Lower lobe of right lung (tissue), 2 donors: Measurements from ENCODE around the gene MRTFA. TPM values are rescaled to one million over a fixed set of nuclear protein-coding genes. Genes with fewer than 3 reads are reported as not detected.

ENCODE experiments used
- ATAC-seq, 2 donors: fragments of 200-7000 bp; cut with Tn5 transposase; one replicate each; pipeline ENCODE4 v1.9.1; 2020 to 2022; ENCODE audit warnings: mild to moderate bottlenecking in 2 of 2, moderate library complexity in 2 of 2
- DNase-seq: peaks from one replicate; pipeline ENCODE4 v3.0.0-alpha.2; 2020
- H3K27ac ChIP-seq: fragments of 200-600 bp; one replicate; pipeline ENCODE4 v1.8.0; 2022
- H3K27me3 ChIP-seq: fragments of 200-600 bp; one replicate; pipeline ENCODE4 v1.8.0; 2022; ENCODE audit warnings: low read depth
- H3K36me3 ChIP-seq: fragments of 200-600 bp; one replicate; pipeline ENCODE4 v1.8.0; 2022; ENCODE audit warnings: mild to moderate bottlenecking
- H3K4me1 ChIP-seq: fragments of 200-600 bp; one replicate; pipeline ENCODE4 v1.8.0; 2022
- H3K4me3 ChIP-seq: fragments of 200-600 bp; one replicate; pipeline ENCODE4 v1.8.0; 2022; ENCODE audit warnings: mild to moderate bottlenecking
- H3K9me3 ChIP-seq: fragments of 200-600 bp; one replicate; pipeline ENCODE4 v1.8.0; 2022
- CTCF ChIP-seq: fragments of 200-600 bp; IDR thresholded peaks from one replicate; pipeline ENCODE4 v1.8.0; 2022; ENCODE audit warnings: antibody characterized with exemption, mild to moderate bottlenecking
- intact Hi-C: fragments of 100-400 bp; cut with DNase I; formaldehyde crosslinking; loops from one replicate; pipeline ENCODE4 v1.11.0; 2022
- total RNA-seq: library from RNA; stranded (reverse); fragmentation: NEBNext Ultra II Directional; extraction: Animal tissue kit (Norgen Biotek cat#: 25700); gene quantifications from one replicate; pipeline ENCODE4 v1.2.1, GENCODE V29; 2021
- donor health status: DM: no; HTN: yes; CAD: no; lungs with severe emphysema.

MRTFA gene
- total RNA-seq, 1 donor from 2014 or later, result 54.2 TPM

GRCh38 chr22:40449676-40450035 lies 186.9 kb downstream of the MRTFA start:
- ATAC-seq, result no peak

DNA sequence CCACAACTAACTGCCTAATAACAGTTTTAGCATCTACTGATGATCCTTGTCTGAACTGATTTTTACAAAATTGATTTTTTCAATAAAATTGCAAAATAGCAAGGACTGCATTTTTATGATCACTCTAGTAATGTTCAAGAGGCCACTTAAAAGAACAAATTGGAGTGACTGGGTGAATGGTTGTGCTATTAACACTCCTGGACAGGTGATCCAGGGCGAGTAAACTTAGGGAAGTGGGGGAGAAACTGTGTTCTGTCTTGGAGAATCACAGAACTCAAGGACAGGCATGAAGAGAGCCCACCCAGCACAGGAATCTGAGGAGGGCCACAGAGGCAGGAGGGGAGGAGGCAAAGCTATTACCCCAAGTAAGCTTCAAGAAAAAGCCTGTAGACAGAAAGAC lies 190.3 kb downstream of the MRTFA start:
- TF ChIP-seq CTCF, result no peak
- intact Hi-C loops, result no loop called here
- no peak for DNase-seq
- H3K4me1 ChIP-seq, result peaks cover 73% of the 10 kb centered on the region
- H3K27ac ChIP-seq, result no peak overlapping the region
- peak in 1 of 2 donors; percentile 60 for ATAC-seq
- H3K36me3 ChIP-seq, result no peaks in the 10 kb centered on the region
- no peaks in the 10 kb centered on the region for H3K9me3 ChIP-seq
- no peak overlapping the region for H3K4me3 ChIP-seq
- H3K27me3 ChIP-seq, result no peaks in the 10 kb centered on the region

More at GRCh38 chr22:40449676-40450035, 186.9 kb downstream of the MRTFA start:
- intact Hi-C loops, result no loop called here
- Histone ChIP-seq H3K9me3 (no peaks in the 10 kb centered on the region), H3K36me3 (no peaks in the 10 kb centered on the region), H3K4me1 (peaks cover 80% of the 10 kb centered on the region), H3K27ac (no peak overlapping the region), H3K27me3 (no peaks in the 10 kb centered on the region), H3K4me3 (no peak overlapping the region)
- DNase-seq, result no peak
- TF ChIP-seq CTCF, result no peak

DNA sequence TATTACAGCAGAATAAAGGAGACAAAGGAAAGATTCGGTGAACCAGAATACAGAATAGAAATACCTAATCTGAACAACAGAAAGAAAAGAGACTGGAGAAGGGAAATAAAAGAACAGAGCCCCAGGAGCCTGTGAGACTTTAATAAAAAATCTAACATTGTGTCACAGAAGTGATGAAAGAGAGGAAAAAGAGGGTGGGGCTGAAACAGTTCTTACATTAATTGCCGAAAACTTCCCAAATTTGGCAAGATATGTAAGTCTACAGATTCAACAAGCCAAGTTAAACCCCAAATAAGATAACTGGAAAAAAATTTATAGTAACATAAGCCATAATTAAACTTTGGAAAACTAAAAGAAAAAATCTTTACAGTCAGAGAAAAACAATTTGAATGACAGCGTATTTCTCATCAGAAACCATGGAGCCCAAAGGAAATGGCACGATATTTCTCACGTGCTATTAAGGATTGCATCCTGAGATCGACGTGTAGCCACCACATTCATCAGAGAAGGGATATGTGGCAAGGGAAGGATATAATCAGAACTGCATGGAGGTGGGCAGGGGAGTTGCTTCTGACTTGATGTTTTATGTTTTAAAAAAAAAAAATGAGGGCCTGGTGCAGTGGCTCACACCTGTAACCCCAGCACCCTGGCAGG lies 192.2 kb downstream of the MRTFA start:
- Histone ChIP-seq H3K27me3 (no peaks in the 10 kb centered on the region), H3K27ac (no peak overlapping the region), H3K9me3 (no peaks in the 10 kb centered on the region), H3K36me3 (peaks cover 5% of the 10 kb centered on the region), H3K4me1 (peaks cover 66% of the 10 kb centered on the region), H3K4me3 (no peak overlapping the region)
- intact Hi-C loops, result no loop called here
- ATAC-seq (no peak), DNase-seq (no peak)
- no peak for TF ChIP-seq CTCF

- no peak overlapping the region for H3K4me3 ChIP-seq
- no peak for TF ChIP-seq CTCF
- H3K27ac ChIP-seq, result no peak overlapping the region
- intact Hi-C loops, result no loop called here
- no peak for DNase-seq
- peaks cover 62% of the 10 kb centered on the region for H3K4me1 ChIP-seq
- no peaks in the 10 kb centered on the region for H3K27me3 ChIP-seq
- H3K9me3 ChIP-seq, result no peaks in the 10 kb centered on the region
- ATAC-seq, result peak in 1 of 2 donors; percentile 19
- peaks cover 5% of the 10 kb centered on the region for H3K36me3 ChIP-seq
Measured at GRCh38 chr22:40443732-40444131, 192.8 kb downstream of the MRTFA start.

DNA sequence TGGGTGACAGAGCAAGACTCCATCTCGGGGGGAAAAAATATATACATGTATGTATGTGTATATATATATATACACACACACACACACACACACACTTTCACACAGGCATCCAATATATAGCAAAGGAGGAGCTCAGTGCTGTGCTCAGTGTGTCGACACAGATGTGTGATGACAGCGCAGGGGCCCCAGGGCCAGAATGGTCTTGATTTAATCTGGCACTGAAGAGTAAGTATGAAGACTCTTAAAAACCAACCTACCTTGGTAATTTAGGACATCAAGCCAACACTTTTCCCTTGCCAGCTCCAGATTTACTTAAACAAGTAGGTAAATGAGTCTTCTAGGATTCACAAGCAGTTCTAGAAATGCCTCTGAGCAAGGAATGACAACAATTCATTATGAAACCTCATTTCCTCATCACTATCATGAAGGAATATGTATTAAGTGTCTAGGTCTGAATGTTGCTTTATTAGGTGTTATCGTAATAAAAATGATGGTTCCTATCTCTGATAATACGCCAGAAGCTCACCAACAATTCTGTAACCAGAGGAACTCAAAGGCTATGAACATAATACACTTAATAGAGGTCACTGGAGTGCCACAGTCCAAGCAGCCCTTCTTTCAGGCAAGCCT lies 194.6 kb downstream of the MRTFA start:
- H3K9me3 ChIP-seq, result no peaks in the 10 kb centered on the region
- H3K4me3 ChIP-seq, result no peak overlapping the region
- H3K36me3 ChIP-seq, result peaks cover 5% of the 10 kb centered on the region
- H3K27ac ChIP-seq, result peak overlapping the region; percentile 4
- no peaks in the 10 kb centered on the region for H3K27me3 ChIP-seq
- TF ChIP-seq CTCF, result no peak
- intact Hi-C loops, result no loop called here
- no peak for ATAC-seq
- DNase-seq, result no peak
- peaks cover 62% of the 10 kb centered on the region for H3K4me1 ChIP-seq
